H9 (cell line): Measurements from ENCODE around the gene XBP1. TPM values are rescaled to one million over a fixed set of nuclear protein-coding genes. Genes with fewer than 3 reads are reported as not detected.

Experiments
- DNase-seq: peaks from one replicate; pipeline ENCODE4 v3.0.0-alpha.2; 2017
- H2AFZ ChIP-seq: one replicate; pipeline ENCODE4 v1.6.1; 2013; ENCODE audit warnings: mild to moderate bottlenecking, low read length, control low read depth, moderate library complexity
- H2AK5ac ChIP-seq: 2 replicates; pipeline ENCODE4 v1.6.1; 2013; ENCODE audit warnings: low read length, control low read depth, mixed read lengths; ENCODE audit not compliant: insufficient read length
- H2BK120ac ChIP-seq: one replicate; pipeline ENCODE4 v1.6.1; 2013; ENCODE audit warnings: low read depth, mild to moderate bottlenecking, low read length, control low read depth, inconsistent platforms; ENCODE audit not compliant: poor library complexity, severe bottlenecking
- H2BK12ac ChIP-seq: 2 replicates; pipeline ENCODE4 v1.6.1; 2013; ENCODE audit warnings: low read length, control low read depth, mixed read lengths, low read depth; ENCODE audit not compliant: insufficient read length
- H2BK15ac ChIP-seq: 2 replicates; pipeline ENCODE4 v1.6.1; 2013; ENCODE audit warnings: low read depth, low read length, control low read depth
- H2BK20ac ChIP-seq: one replicate; pipeline ENCODE4 v1.6.1; 2013; ENCODE audit warnings: low read depth, mild to moderate bottlenecking, low read length, control low read depth, inconsistent platforms; ENCODE audit not compliant: poor library complexity, severe bottlenecking
- H2BK5ac ChIP-seq: 2 replicates; pipeline ENCODE4 v1.6.1; 2013; ENCODE audit warnings: low read length, control low read depth, mixed read lengths; ENCODE audit not compliant: insufficient read length
- H3K14ac ChIP-seq: 2 replicates; pipeline ENCODE4 v1.6.1; 2013; ENCODE audit warnings: low read length, control low read depth; ENCODE audit not compliant: insufficient read depth
- H3K18ac ChIP-seq: 2 replicates; pipeline ENCODE4 v1.6.1; 2013; ENCODE audit warnings: low read depth, mild to moderate bottlenecking, mixed read lengths, low read length, control low read depth; ENCODE audit not compliant: insufficient read length
- H3K23ac ChIP-seq: 2 replicates; pipeline ENCODE4 v1.6.1; 2013; ENCODE audit warnings: low read length, control low read depth, mixed read lengths, low read depth; ENCODE audit not compliant: insufficient read length
- H3K23me2 ChIP-seq: 2 replicates; pipeline ENCODE4 v1.6.1; 2013; ENCODE audit warnings: low read depth, mild to moderate bottlenecking, mixed read lengths, low read length, control low read depth; ENCODE audit not compliant: insufficient read length, poor library complexity, severe bottlenecking
- H3K27ac ChIP-seq: 2 replicates; pipeline ENCODE4 v1.5.1; 2013; ENCODE audit warnings: low read length, control low read depth, mixed read lengths, low read depth; ENCODE audit not compliant: insufficient read length
- H3K27me3 ChIP-seq: 2 replicates; pipeline ENCODE4 v1.6.1; 2013; ENCODE audit warnings: low read length, control low read depth, inconsistent platforms; ENCODE audit not compliant: insufficient read depth
- H3K4ac ChIP-seq: 2 replicates; pipeline ENCODE4 v1.6.1; 2013; ENCODE audit warnings: low read depth, mild to moderate bottlenecking, control low read depth, inconsistent platforms, low read length, moderate library complexity
- H3K4me1 ChIP-seq: 2 replicates; pipeline ENCODE4 v1.6.1; 2013; ENCODE audit warnings: low read length, control low read depth, inconsistent platforms; ENCODE audit not compliant: insufficient read depth
- H3K4me2 ChIP-seq: 2 replicates; pipeline ENCODE4 v1.6.1; 2013; ENCODE audit warnings: low read length, control low read depth, mixed read lengths; ENCODE audit not compliant: insufficient read length, insufficient read depth
- H3K56ac ChIP-seq: 2 replicates; pipeline ENCODE4 v1.6.1; 2013; ENCODE audit warnings: low read depth, mild to moderate bottlenecking, mixed read lengths, low read length, control low read depth; ENCODE audit not compliant: insufficient read length
- H3K79me1 ChIP-seq: 2 replicates; pipeline ENCODE4 v1.6.1; 2013; ENCODE audit warnings: low read depth, mild to moderate bottlenecking, moderate library complexity, low read length, control low read depth, inconsistent platforms; ENCODE audit not compliant: insufficient read depth, poor library complexity, severe bottlenecking
- H3K79me2 ChIP-seq: 2 replicates; pipeline ENCODE4 v1.6.1; 2013; ENCODE audit warnings: low read length, control low read depth, inconsistent platforms; ENCODE audit not compliant: insufficient read depth
- H3K9ac ChIP-seq: 2 replicates; pipeline ENCODE4 v1.6.1; 2013; ENCODE audit warnings: low read length, control low read depth, mixed read lengths; ENCODE audit not compliant: insufficient read length; ENCODE audit errors: extremely low read depth
- H3K9me3 ChIP-seq: one replicate; pipeline ENCODE4 v1.6.1; 2013; ENCODE audit warnings: low read depth, low read length, inconsistent platforms; ENCODE audit not compliant: control insufficient read depth
- H3T11ph ChIP-seq: one replicate; pipeline ENCODE4 v1.6.1; 2013; ENCODE audit warnings: mild to moderate bottlenecking, low read length, control low read depth, inconsistent platforms
- H4K20me1 ChIP-seq: one replicate; pipeline ENCODE4 v1.6.1; 2013; ENCODE audit not compliant: control insufficient read depth, insufficient read length, insufficient read depth
- H4K5ac ChIP-seq: 2 replicates; pipeline ENCODE4 v1.6.1; 2013; ENCODE audit warnings: low read depth, mild to moderate bottlenecking, mixed read lengths, low read length, control low read depth; ENCODE audit not compliant: insufficient read length
- H4K8ac ChIP-seq: replicated peaks from 2 replicates; pipeline ENCODE4 v1.6.1; 2013; ENCODE audit warnings: low read length, control low read depth, mixed read lengths, low read depth; ENCODE audit not compliant: insufficient read length
- H4K91ac ChIP-seq: 2 replicates; pipeline ENCODE4 v1.6.1; 2013; ENCODE audit warnings: low read depth, mild to moderate bottlenecking, moderate library complexity, mixed read lengths, low read length, control low read depth; ENCODE audit not compliant: insufficient read length
- H3K27ac Mint-ChIP-seq, 3 experiments: 2 replicates in 2 of 3; 3 replicates in 1 of 3; pipeline ENCODE4 v1.8.0; 2020 to 2021; ENCODE audit warnings: mixed read lengths in 3 of 3, mild to moderate bottlenecking in 1 of 3, moderate library complexity in 1 of 3
- H3K27me3 Mint-ChIP-seq: 2 replicates; pipeline ENCODE4 v1.8.0; 2021; ENCODE audit warnings: low read depth, mild to moderate bottlenecking, moderate library complexity, mixed read lengths
- H3K36me3 Mint-ChIP-seq, 3 experiments: 2 replicates in 2 of 3; 3 replicates in 1 of 3; pipeline ENCODE4 v1.8.0; 2020 to 2021; ENCODE audit warnings: low read depth in 3 of 3, mixed read lengths in 3 of 3; ENCODE audit not compliant: insufficient read depth in 1 of 3
- H3K4me1 Mint-ChIP-seq, 2 experiments: 2 replicates each; pipeline ENCODE4 v1.8.0; 2020; ENCODE audit warnings: mixed read lengths in 2 of 2
- H3K4me3 Mint-ChIP-seq, 2 experiments: 2 replicates in 1 of 2; 3 replicates in 1 of 2; pipeline ENCODE4 v1.8.0; 2020 to 2021; ENCODE audit warnings: mild to moderate bottlenecking in 2 of 2, mixed read lengths in 2 of 2, moderate library complexity in 1 of 2
- H3K9me3 Mint-ChIP-seq, 2 experiments: 2 replicates in 1 of 2; 3 replicates in 1 of 2; pipeline ENCODE4 v1.8.0; 2020; ENCODE audit warnings: mild to moderate bottlenecking in 2 of 2, mixed read lengths in 2 of 2, moderate library complexity in 1 of 2
- CTCF ChIP-seq: fragments of 200-600 bp; sonication (generic); conservative IDR thresholded peaks from 3 replicates; pipeline ENCODE4 v1.8.0; 2021; ENCODE audit warnings: antibody characterized with exemption, mild to moderate bottlenecking
- WGBS: extraction: QIAGEN DNeasy Blood & Tissue Kit; methylation state at CpG from one replicate; pipeline ENCODE4 v1.1.7; 2013; ENCODE audit warnings: missing lambda C conversion rate, low lambda C conversion rate, mixed read lengths; ENCODE audit not compliant: insufficient read length; ENCODE audit errors: extremely low coverage; 5-methylcytosine and 5-hydroxymethylcytosine counted together
- total RNA-seq: library from RNA; stranded (reverse); gene quantifications from 2 replicates; pipeline ENCODE4 v1.2.1, GENCODE V29; 2021

XBP1 gene
- total RNA-seq, 1 experiment from 2014 or later = 114 TPM

GRCh38 chr22:28810821-28811491 is 10.6 kb upstream of the XBP1 start:
- Histone ChIP-seq H4K91ac (no peak overlapping the region), H3K79me1 (no peaks in the 10 kb centered on the region), H3K4me2 (no peak overlapping the region), H4K20me1 (no peaks in the 10 kb centered on the region), H3K14ac (no peak overlapping the region), H4K8ac (no peak overlapping the region), H3K23ac (no peak overlapping the region), H3K79me2 (no peaks in the 10 kb centered on the region), H3K27me3 (no peaks in the 10 kb centered on the region), H2AK5ac (no peak overlapping the region), H2BK15ac (no peak overlapping the region), H3K4ac (no peak overlapping the region), H3T11ph (no peak overlapping the region), H2AFZ (no peak overlapping the region), H3K27ac (no peak overlapping the region), H2BK120ac (no peak overlapping the region), H3K18ac (no peak overlapping the region), H4K5ac (no peak overlapping the region), H3K9me3 (no peaks in the 10 kb centered on the region), H3K9ac (no peak overlapping the region), H3K56ac (no peak overlapping the region), H2BK12ac (no peak overlapping the region), H3K23me2 (no peaks in the 10 kb centered on the region), H2BK5ac (no peak overlapping the region), H3K4me1 (no peaks in the 10 kb centered on the region), H2BK20ac (no peak overlapping the region)
- Mint-ChIP-seq H3K4me1 (peaks cover 3% of the 10 kb centered on the region in 2 experiments), H3K4me3 (no peak overlapping the region), H3K27me3 (no peaks in the 10 kb centered on the region), H3K36me3 (peaks cover 0 to 8% (median 2%) of the 10 kb centered on the region in 3 experiments; a peak in 4 of 7 replicates), H3K27ac (no peak overlapping the region), H3K9me3 (no peaks in the 10 kb centered on the region)
- TF ChIP-seq CTCF = no peak
- WGBS = no CpG with 5 or more reads among the region's 13 CpGs
- no peak for DNase-seq
